Glomerular visceral epithelial cell (primary cell): ENCODE measurements around the gene PCTP.

Experiments used
- DNase-seq: peaks from one replicate; pipeline ENCODE4 v3.0.0-alpha.2; 2016; ENCODE audit errors: extremely low spot score

Gene PCTP

GRCh38 chr17:55750750-55751657 lies at the start of gene PCTP:
PCTP (plus strand) TSS chr17:55751051; CDS start chr17:55751104, 53 bp downstream.
- peak; percentile 95 for DNase-seq

- no peak for DNase-seq
Observed at GRCh38 chr17:55702150-55702549, 48.7 kb upstream of the PCTP start.

- DNase-seq: no peak
Observed at GRCh38 chr17:55704401-55704800, 46.5 kb upstream of the PCTP start.

GRCh38 chr17:55705847-55706246 lies 45.0 kb upstream of the PCTP start:
- DNase-seq: no peak

- no peak for DNase-seq
Observed at GRCh38 chr17:55706808-55707773, 43.8 kb upstream of the PCTP start.

GRCh38 chr17:55708175-55708974 lies 42.5 kb upstream of the PCTP start:
- DNase-seq: no peak

GRCh38 chr17:55709440-55709839 lies 41.4 kb upstream of the PCTP start:
- no peak for DNase-seq

- no peak for DNase-seq
Observed at GRCh38 chr17:55709984-55710383, 40.9 kb upstream of the PCTP start.

- no peak for DNase-seq
Observed at GRCh38 chr17:55710410-55710809, 40.4 kb upstream of the PCTP start.

GRCh38 chr17:55710829-55711496 lies 39.9 kb upstream of the PCTP start:
- DNase-seq: no peak

- no peak for DNase-seq
Observed at GRCh38 chr17:55717432-55717831, 33.4 kb upstream of the PCTP start.

- peak; percentile 57 for DNase-seq
Observed at GRCh38 chr17:55717898-55718735, 32.7 kb upstream of the PCTP start.

GRCh38 chr17:55720919-55721836 lies 29.7 kb upstream of the PCTP start:
- no peak for DNase-seq

- no peak for DNase-seq
Observed at GRCh38 chr17:55722016-55722736, 28.7 kb upstream of the PCTP start.

- no peak for DNase-seq
Observed at GRCh38 chr17:55722742-55723487, 27.9 kb upstream of the PCTP start, which contains the start of gene TMEM100. TMEM100 (minus strand) TSS chr17:55722864; CDS start chr17:55721070, 1,794 bp downstream.

GRCh38 chr17:55723488-55723848 lies 27.4 kb upstream of the PCTP start:
- DNase-seq: no peak

- DNase-seq: peak; percentile 15
Observed at GRCh38 chr17:55726440-55726839, 24.4 kb upstream of the PCTP start.

- no peak for DNase-seq
Observed at GRCh38 chr17:55727275-55727674, 23.6 kb upstream of the PCTP start.
